IMR-90 (cell line): ENCODE results near the gene ALX4. TPM values are rescaled to one million over a fixed set of nuclear protein-coding genes. Genes with fewer than 3 reads are reported as not detected.

Source experiments
- ATAC-seq: fragments of 200-7000 bp; cut with Tn5 transposase; 2 replicates; pipeline ENCODE4 v1.9.1; 2020; ENCODE audit warnings: low read depth, mild to moderate bottlenecking, moderate library complexity
- BruUV-seq: library from RNA; stranded (reverse); fragments of 400-500 nt; replicated peaks from 2 replicates; lab custom pipeline; 2021; lab: Mats Ljungman, UMichigan
- CTCF ChIA-PET: fragments of 300-600 bp; formaldehyde crosslinking; extraction: SDS; loops from one replicate; lab custom pipeline; 2021; ENCODE audit warnings: antibody characterized with exemption; lab: Yijun Ruan, JAX
- POLR2A ChIA-PET: fragments of 300-600 bp; sonication (Branson Sonifier 250); formaldehyde crosslinking; loops from one replicate; lab custom pipeline; 2022; ENCODE audit warnings: antibody characterized with exemption; ENCODE audit not compliant: unreplicated experiment; lab: Charles Lee
- DNase-seq: peaks from one replicate; pipeline ENCODE4 v3.0.0; 2013
- H2AFZ ChIP-seq: replicated peaks from 2 replicates; pipeline ENCODE3; 2013; ENCODE audit warnings: low read length, mild to moderate bottlenecking; ENCODE audit not compliant: poor library complexity
- H2AK5ac ChIP-seq: 2 replicates; pipeline ENCODE4 v1.6.1; 2013; ENCODE audit warnings: low read depth, low read length, inconsistent platforms
- H2AK9ac ChIP-seq: replicated peaks from 2 replicates; pipeline ENCODE3; 2013; ENCODE audit warnings: mild to moderate bottlenecking, low read depth, low read length, moderate library complexity; ENCODE audit not compliant: poor library complexity
- H2BK120ac ChIP-seq: 2 replicates; pipeline ENCODE4 v1.6.1; 2013; ENCODE audit warnings: low read depth, low read length, inconsistent platforms
- H2BK15ac ChIP-seq: 3 replicates; pipeline ENCODE4 v1.6.1; 2013; ENCODE audit warnings: low read depth, low read length, inconsistent platforms
- H2BK20ac ChIP-seq: 2 replicates; pipeline ENCODE4 v1.6.1; 2013; ENCODE audit warnings: low read depth, mild to moderate bottlenecking, inconsistent platforms, low read length, moderate library complexity
- H2BK5ac ChIP-seq: 2 replicates; pipeline ENCODE4 v1.6.1; 2013; ENCODE audit warnings: mild to moderate bottlenecking, low read depth, low read length, inconsistent platforms; ENCODE audit not compliant: poor library complexity, severe bottlenecking
- H3K14ac ChIP-seq: replicated peaks from 2 replicates; pipeline ENCODE4 v1.6.1; 2013; ENCODE audit warnings: low read depth, low read length, inconsistent platforms
- H3K18ac ChIP-seq: 2 replicates; pipeline ENCODE4 v1.6.1; 2013; ENCODE audit warnings: low read depth, low read length, control low read depth
- H3K23ac ChIP-seq: 2 replicates; pipeline ENCODE4 v1.6.1; 2013; ENCODE audit warnings: low read depth, low read length, inconsistent platforms
- H3K27ac ChIP-seq: 2 replicates; pipeline ENCODE4 v1.5.1; 2013; ENCODE audit warnings: mild to moderate bottlenecking, control low read depth, low read length; ENCODE audit not compliant: insufficient read depth
- H3K27me3 ChIP-seq: 2 replicates; pipeline ENCODE4 v1.6.1; 2013; ENCODE audit warnings: low read length; ENCODE audit not compliant: control insufficient read depth, insufficient read depth
- H3K36me3 ChIP-seq: 2 replicates; pipeline ENCODE4 v1.6.1; 2013; ENCODE audit warnings: low read length, mixed read lengths; ENCODE audit not compliant: control insufficient read depth, insufficient read depth
- H3K4ac ChIP-seq: 2 replicates; pipeline ENCODE4 v1.6.1; 2013; ENCODE audit warnings: low read depth, low read length, inconsistent platforms
- H3K4me1 ChIP-seq: 2 replicates; pipeline ENCODE4 v1.6.1; 2013; ENCODE audit warnings: low read length, mixed read lengths; ENCODE audit not compliant: control insufficient read depth, insufficient read depth
- H3K4me2 ChIP-seq: 2 replicates; pipeline ENCODE4 v1.6.1; 2013; ENCODE audit warnings: low read depth, mild to moderate bottlenecking, control low read depth, low read length, moderate library complexity
- H3K4me3 ChIP-seq: 2 replicates; pipeline ENCODE4 v1.5.1; 2013; ENCODE audit warnings: low read depth, mild to moderate bottlenecking, control low read depth, low read length, moderate library complexity; ENCODE audit not compliant: insufficient read depth
- H3K56ac ChIP-seq: 2 replicates; pipeline ENCODE4 v1.6.1; 2013; ENCODE audit warnings: low read length, inconsistent platforms; ENCODE audit not compliant: insufficient read depth; ENCODE audit errors: extremely low read depth
- H3K79me1 ChIP-seq, 2 experiments: 2 replicates each; pipeline ENCODE4 v1.6.1; 2013; ENCODE audit warnings: low read length in 2 of 2, inconsistent platforms in 1 of 2, low read depth in 1 of 2
- H3K9ac ChIP-seq: 2 replicates; pipeline ENCODE4 v1.6.1; 2013; ENCODE audit warnings: low read depth, low read length, control low read depth
- H3K9me1 ChIP-seq: 2 replicates; pipeline ENCODE4 v1.6.1; 2013; ENCODE audit warnings: low read length, inconsistent platforms; ENCODE audit not compliant: insufficient read depth
- H3K9me3 ChIP-seq: 2 replicates; pipeline ENCODE4 v1.6.1; 2013; ENCODE audit warnings: low read length; ENCODE audit not compliant: control insufficient read depth, insufficient read depth
- H4K20me1 ChIP-seq: 2 replicates; pipeline ENCODE4 v1.6.1; 2013; ENCODE audit warnings: low read length, inconsistent platforms; ENCODE audit not compliant: insufficient read depth
- H4K5ac ChIP-seq: 2 replicates; pipeline ENCODE4 v1.6.1; 2013; ENCODE audit warnings: mild to moderate bottlenecking, low read depth, low read length, control low read depth
- H4K8ac ChIP-seq, 2 experiments: 2 replicates each; pipeline ENCODE4 v1.6.1; 2013; ENCODE audit warnings: low read depth in 2 of 2, low read length in 2 of 2, control low read depth in 1 of 2, inconsistent platforms in 1 of 2
- H4K91ac ChIP-seq: 2 replicates; pipeline ENCODE4 v1.6.1; 2013; ENCODE audit warnings: low read depth, low read length, inconsistent platforms; ENCODE audit not compliant: insufficient read depth
- BHLHE40 ChIP-seq: fragments of 150-350 bp; IDR thresholded peaks from 2 replicates; pipeline ENCODE4 v1.6.1; 2016; ENCODE audit warnings: mild to moderate bottlenecking, low read depth, low read length
- CEBPB ChIP-seq: IDR thresholded peaks from 2 replicates; pipeline ENCODE4 v1.6.1; 2012; ENCODE audit warnings: low read depth, low read length, improper control_type of control experiment
- CHD1 ChIP-seq: IDR thresholded peaks from 2 replicates; pipeline ENCODE4 v1.6.1; 2012; ENCODE audit warnings: low read depth, low read length, improper control_type of control experiment
- FOS ChIP-seq: fragments of 150-350 bp; IDR thresholded peaks from 2 replicates; pipeline ENCODE4 v1.6.1; 2016; ENCODE audit warnings: low read depth, low read length
- MAFK ChIP-seq: IDR thresholded peaks from 2 replicates; pipeline ENCODE4 v1.6.1; 2012; ENCODE audit warnings: low read depth, low read length, improper control_type of control experiment
- MAZ ChIP-seq: IDR thresholded peaks from 2 replicates; pipeline ENCODE4 v1.6.1; 2012; ENCODE audit warnings: low read depth, mild to moderate bottlenecking, low read length, improper control_type of control experiment, moderate library complexity, borderline replicate concordance
- MXI1 ChIP-seq: IDR thresholded peaks from 2 replicates; pipeline ENCODE4 v1.6.1; 2012; ENCODE audit warnings: low read depth, mild to moderate bottlenecking, low read length, moderate library complexity, borderline replicate concordance
- NFE2L2 ChIP-seq: fragments of 150-350 bp; IDR thresholded peaks from 2 replicates; pipeline ENCODE4 v1.6.1; 2016; ENCODE audit warnings: low read depth, mild to moderate bottlenecking, low read length
- POLR2A ChIP-seq: IDR thresholded peaks from 2 replicates; pipeline ENCODE4 v1.6.1; 2012; ENCODE audit warnings: mild to moderate bottlenecking, low read depth, low read length
- RAD21 ChIP-seq: IDR thresholded peaks from 2 replicates; pipeline ENCODE4 v1.6.1; 2012; ENCODE audit warnings: low read length, improper control_type of control experiment
- RCOR1 ChIP-seq: IDR thresholded peaks from 2 replicates; pipeline ENCODE4 v1.6.1; 2012; ENCODE audit warnings: mild to moderate bottlenecking, low read length, improper control_type of control experiment; ENCODE audit not compliant: insufficient replicate concordance
- SMC3 ChIP-seq: fragments of 150-350 bp; IDR thresholded peaks from 2 replicates; pipeline ENCODE4 v1.6.1; 2016; ENCODE audit warnings: low read depth, mild to moderate bottlenecking, antibody characterized with exemption, low read length, moderate library complexity
- WGBS, 2 experiments: methylation state at CpG; one replicate each; pipeline versions ENCODE4 v1.1.5 to v1.1.7; 2013; ENCODE audit warnings: missing lambda C conversion rate in 2 of 2; ENCODE audit not compliant: insufficient read length in 1 of 2; ENCODE audit errors: extremely low coverage in 2 of 2; 5-methylcytosine and 5-hydroxymethylcytosine counted together
- dilution Hi-C: fragments of 300-500 bp; cut with HindIII; formaldehyde crosslinking; loops from one replicate; pipeline ENCODE4 v1.14.3; 2018; ENCODE audit warnings: low sequenced_read_pairs; ENCODE audit not compliant: unreplicated experiment
- in situ Hi-C: fragments of 300-500 bp; cut with MboI; formaldehyde crosslinking; loops from 3 replicates; pipeline ENCODE4 v1.14.3; 2019; ENCODE audit warnings: low sequenced_read_pairs, inconsistent platforms, mixed read lengths
- intact Hi-C: fragments of 100-400 bp; cut with micrococcal nuclease; formaldehyde crosslinking; loops from 2 replicates; pipeline ENCODE4 v1.10.0; 2022
- polyA plus RNA-seq, 3 experiments: library from polyadenylated mRNA; depleted of rRNA; stranded (reverse); fragments of >200 nt; gene quantifications; 2 replicates each; pipeline ENCODE4 v1.2.3, GENCODE V29; 2012; ENCODE audit warnings: low replicate concordance in 1 of 3
- total RNA-seq: library from RNA; depleted of rRNA; stranded (reverse); fragments of >200 nt; gene quantifications from 2 replicates; pipeline ENCODE4 v1.2.3, GENCODE V29; 2012
- TF ChIP-seq, protein P1 (sequence below): fragments of 150-350 bp; IDR thresholded peaks from 2 replicates; pipeline ENCODE4 v1.6.1; 2016; ENCODE audit warnings: low read depth, mild to moderate bottlenecking, low read length, moderate library complexity, borderline replicate concordance
- TF ChIP-seq, protein P2 (sequence below): fragments of 150-350 bp; IDR thresholded peaks from 2 replicates; pipeline ENCODE4 v1.6.1; 2017; ENCODE audit warnings: mild to moderate bottlenecking, antibody characterized with exemption, low read length, low read depth
- TF ChIP-seq, protein P3 (sequence below): conservative IDR thresholded peaks from 2 replicates; pipeline ENCODE4 v1.5.1; 2012; ENCODE audit warnings: mild to moderate bottlenecking, low read depth, low read length, improper control_type of control experiment

Gene ALX4
- total and polyA plus RNA-seq, 2 of the 4 experiments (the other 2 are of a cell fraction), result not detected

DNA sequence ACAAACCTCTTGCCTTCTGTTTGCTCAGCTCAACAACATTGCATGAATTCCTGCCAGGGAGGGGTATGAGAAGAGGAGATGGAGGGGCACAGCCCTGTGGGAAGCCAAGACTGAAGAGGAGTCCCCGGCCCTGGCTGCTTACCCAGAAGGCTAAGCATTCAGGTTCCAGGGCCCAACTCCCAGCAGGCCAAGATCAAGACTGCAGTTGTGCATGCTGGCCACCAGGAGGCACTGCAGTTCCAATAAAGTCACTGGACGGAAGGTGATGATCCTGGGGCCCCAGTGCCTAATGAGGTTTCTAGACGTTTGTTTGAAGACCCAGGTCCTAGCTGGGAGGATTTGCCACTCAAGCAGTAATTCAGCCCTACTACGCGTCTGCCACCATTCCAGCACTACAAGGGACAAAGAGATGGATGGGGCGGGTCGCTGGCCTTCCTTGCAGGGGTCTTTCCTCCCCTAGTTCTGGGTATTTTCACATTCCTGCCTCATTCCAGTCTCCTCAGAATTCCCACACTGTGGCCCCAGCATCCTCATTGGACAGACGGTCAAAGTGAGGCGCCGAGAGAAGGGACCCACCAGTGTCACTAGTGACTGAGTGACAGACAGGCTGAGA, 23.6 kb downstream of the ALX4 start:
- in situ Hi-C loops, result loop anchor here (10.0 kb wide), 1 partner anchor 248 kb away; no protein-coding TSS in a partner anchor
- no peak overlapping the region for H4K91ac ChIP-seq
- no peak overlapping the region for H4K5ac ChIP-seq
- peak; percentile 44 for DNase-seq
- no peak for TF ChIP-seq MXI1
- TF ChIP-seq NFE2L2, result no peak
- TF ChIP-seq CEBPB, result no peak
- no peak for TF ChIP-seq BHLHE40
- TF ChIP-seq, protein P1, sequence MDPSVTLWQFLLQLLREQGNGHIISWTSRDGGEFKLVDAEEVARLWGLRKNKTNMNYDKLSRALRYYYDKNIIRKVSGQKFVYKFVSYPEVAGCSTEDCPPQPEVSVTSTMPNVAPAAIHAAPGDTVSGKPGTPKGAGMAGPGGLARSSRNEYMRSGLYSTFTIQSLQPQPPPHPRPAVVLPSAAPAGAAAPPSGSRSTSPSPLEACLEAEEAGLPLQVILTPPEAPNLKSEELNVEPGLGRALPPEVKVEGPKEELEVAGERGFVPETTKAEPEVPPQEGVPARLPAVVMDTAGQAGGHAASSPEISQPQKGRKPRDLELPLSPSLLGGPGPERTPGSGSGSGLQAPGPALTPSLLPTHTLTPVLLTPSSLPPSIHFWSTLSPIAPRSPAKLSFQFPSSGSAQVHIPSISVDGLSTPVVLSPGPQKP, result no peak
- TF ChIP-seq POLR2A, result no peak
- TF ChIP-seq, protein P2, sequence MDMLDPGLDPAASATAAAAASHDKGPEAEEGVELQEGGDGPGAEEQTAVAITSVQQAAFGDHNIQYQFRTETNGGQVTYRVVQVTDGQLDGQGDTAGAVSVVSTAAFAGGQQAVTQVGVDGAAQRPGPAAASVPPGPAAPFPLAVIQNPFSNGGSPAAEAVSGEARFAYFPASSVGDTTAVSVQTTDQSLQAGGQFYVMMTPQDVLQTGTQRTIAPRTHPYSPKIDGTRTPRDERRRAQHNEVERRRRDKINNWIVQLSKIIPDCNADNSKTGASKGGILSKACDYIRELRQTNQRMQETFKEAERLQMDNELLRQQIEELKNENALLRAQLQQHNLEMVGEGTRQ, result no peak
- no peak for TF ChIP-seq CHD1
- peak; percentile 64 for TF ChIP-seq SMC3
- TF ChIP-seq RCOR1, result no peak
- no peak for TF ChIP-seq FOS
- no peak for TF ChIP-seq MAFK
- peak; percentile 73 for TF ChIP-seq RAD21
- TF ChIP-seq MAZ, result no peak
- TF ChIP-seq, protein P3, sequence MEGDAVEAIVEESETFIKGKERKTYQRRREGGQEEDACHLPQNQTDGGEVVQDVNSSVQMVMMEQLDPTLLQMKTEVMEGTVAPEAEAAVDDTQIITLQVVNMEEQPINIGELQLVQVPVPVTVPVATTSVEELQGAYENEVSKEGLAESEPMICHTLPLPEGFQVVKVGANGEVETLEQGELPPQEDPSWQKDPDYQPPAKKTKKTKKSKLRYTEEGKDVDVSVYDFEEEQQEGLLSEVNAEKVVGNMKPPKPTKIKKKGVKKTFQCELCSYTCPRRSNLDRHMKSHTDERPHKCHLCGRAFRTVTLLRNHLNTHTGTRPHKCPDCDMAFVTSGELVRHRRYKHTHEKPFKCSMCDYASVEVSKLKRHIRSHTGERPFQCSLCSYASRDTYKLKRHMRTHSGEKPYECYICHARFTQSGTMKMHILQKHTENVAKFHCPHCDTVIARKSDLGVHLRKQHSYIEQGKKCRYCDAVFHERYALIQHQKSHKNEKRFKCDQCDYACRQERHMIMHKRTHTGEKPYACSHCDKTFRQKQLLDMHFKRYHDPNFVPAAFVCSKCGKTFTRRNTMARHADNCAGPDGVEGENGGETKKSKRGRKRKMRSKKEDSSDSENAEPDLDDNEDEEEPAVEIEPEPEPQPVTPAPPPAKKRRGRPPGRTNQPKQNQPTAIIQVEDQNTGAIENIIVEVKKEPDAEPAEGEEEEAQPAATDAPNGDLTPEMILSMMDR, result peak; percentile 77
- H3K27ac ChIP-seq, result no peak overlapping the region
- intact Hi-C loops, result loop anchor here (1.0 to 5.0 kb wide), 3 partner anchors 154 to 252 kb away; no protein-coding TSS in a partner anchor
- H2AK9ac ChIP-seq, result peak overlapping the region; percentile 67
- no peak overlapping the region for H3K56ac ChIP-seq
- H3K4me1 ChIP-seq, result 0 out of 2 replicates have a peak, but pooled peaks cover 2% of the 10 kb centered on the region
- no peaks in the 10 kb centered on the region for H3K36me3 ChIP-seq
- no peak overlapping the region for H2AK5ac ChIP-seq
- no peak overlapping the region for H3K4me2 ChIP-seq
- no peak overlapping the region for H3K9ac ChIP-seq
- no peaks in the 10 kb centered on the region for H4K20me1 ChIP-seq
- no TSS peak for BruUV-seq
- H3K18ac ChIP-seq, result no peak overlapping the region
- H3K23ac ChIP-seq, result no peak overlapping the region
- H2BK5ac ChIP-seq, result no peak overlapping the region
- no peak overlapping the region for H2BK20ac ChIP-seq
- H3K27me3 ChIP-seq, result peaks cover 11% of the 10 kb centered on the region
- peak; percentile 73 for ATAC-seq
- no peak overlapping the region for H2BK15ac ChIP-seq
- no peak overlapping the region for H3K4me3 ChIP-seq
- no peak overlapping the region for H3K14ac ChIP-seq
- H3K9me1 ChIP-seq, result no peaks in the 10 kb centered on the region
- H2BK120ac ChIP-seq, result no peak overlapping the region
- H2AFZ ChIP-seq, result peak overlapping the region; percentile 83
- WGBS, 2 experiments, result 48% methylated on average over 6 of the region's 10 CpGs; no CpG with 5 or more reads in 1 of the 2 experiments
- POLR2A ChIA-PET, result no interaction called here
- no peaks in the 10 kb centered on the region for H3K9me3 ChIP-seq
- peak overlapping the region in 1 of 2 experiments; percentile 48; a peak in 1 of 4 replicates for H4K8ac ChIP-seq
- dilution Hi-C loops, result no loop called here
- H3K79me1 ChIP-seq, result no peaks in the 10 kb centered on the region
- CTCF ChIA-PET, result interaction anchor here (0.6 to 1.8 kb wide), 7 partner anchors 11 to 182 kb away, joined by 3 to 12 read pairs (median 4); no protein-coding TSS in a partner anchor
- H3K4ac ChIP-seq, result no peak overlapping the region
